ENCODE measurements around the gene GINM1.
A peak's percentile ranks its signal among the peaks of the same experiment; 100 is the strongest.

Gene GINM1

GRCh38 chr6:149586149-149586548 is 20.0 kb downstream of the GINM1 start:
- no peak overlapping the region for H3K27ac ChIP-seq
- DNase-seq (ENCODE audit: low read depth, low spot score), result no peak

GRCh38 chr6:149592983-149593382 is 26.8 kb downstream of the GINM1 start:
- no peak for DNase-seq (ENCODE audit: low read depth, low spot score)
- H3K27ac ChIP-seq, result no peak overlapping the region

GRCh38 chr6:149593408-149593807 is 27.2 kb downstream of the GINM1 start:
- no peak for DNase-seq (ENCODE audit: low read depth, low spot score)
- no peak overlapping the region for H3K27ac ChIP-seq

- H3K27ac ChIP-seq, result no peak overlapping the region
- no peak for DNase-seq (ENCODE audit: low read depth, low spot score)
Measured at GRCh38 chr6:149600508-149600907, 34.3 kb downstream of the GINM1 start.

- H3K27ac ChIP-seq, result no peak overlapping the region
- DNase-seq (ENCODE audit: low read depth, low spot score), result no peak
Measured at GRCh38 chr6:149608381-149608982, 42.3 kb downstream of the GINM1 start.

GRCh38 chr6:149614337-149614736 is 48.2 kb downstream of the GINM1 start:
- DNase-seq (ENCODE audit: low read depth, low spot score), result no peak
- peak overlapping the region; percentile 51 for H3K27ac ChIP-seq

- DNase-seq (ENCODE audit: low read depth, low spot score), result no peak
- H3K27ac ChIP-seq, result no peak overlapping the region
Measured at GRCh38 chr6:149615805-149616204, 49.6 kb downstream of the GINM1 start.

GRCh38 chr6:149627672-149628071 is 61.5 kb downstream of the GINM1 start:
- no peak for DNase-seq (ENCODE audit: low read depth, low spot score)
- no peak overlapping the region for H3K27ac ChIP-seq

GRCh38 chr6:149628875-149629510 is 62.8 kb downstream of the GINM1 start:
- peak overlapping the region; percentile 31 for H3K27ac ChIP-seq
- DNase-seq (ENCODE audit: low read depth, low spot score), result no peak

- H3K27ac ChIP-seq, result no peak overlapping the region
- no peak for DNase-seq (ENCODE audit: low read depth, low spot score)
Measured at GRCh38 chr6:149634315-149634714, 68.1 kb downstream of the GINM1 start.

GRCh38 chr6:149636124-149636523 is 69.9 kb downstream of the GINM1 start:
- no peak for DNase-seq (ENCODE audit: low read depth, low spot score)
- no peak overlapping the region for H3K27ac ChIP-seq
